ENCODE results near the gene SNX3. TPM values are rescaled to one million over a fixed set of nuclear protein-coding genes. Genes with fewer than 3 reads are reported as not detected.

The SNX3 gene
- 148 and 274 TPM in 2 replicates for total RNA-seq

GRCh38 chr6:108260809-108261569 lies at the start of gene SNX3:
Gene SNX3, minus strand, starts transcription at chr6:108261040. Its CDS starts 119 bp downstream, at chr6:108260921.

GRCh38 chr6:108294727-108295625 lies 34.1 kb upstream of the SNX3 start, which contains the start of gene AFG1L:
Gene AFG1L, plus strand, starts transcription at chr6:108295054. Its CDS starts 26 bp downstream, at chr6:108295080.

GRCh38 chr6:108165714-108166663 lies 94.9 kb downstream of the SNX3 start, which contains the start of gene NR2E1:
Gene NR2E1, plus strand, starts transcription at chr6:108166022. Its CDS starts 744 bp downstream, at chr6:108166766.

Other genes starting within 250 kb of the SNX3 start
- 13.0 and 145 TPM in 2 replicates for gene OSTM1, start 186.3 kb downstream of the SNX3 start, total RNA-seq
- gene NR2E1, start 95.0 kb downstream of the SNX3 start, total RNA-seq, result not detected in 2 replicates
- 2.3 and 5.3 TPM in 2 replicates for gene AFG1L, start 34.0 kb upstream of the SNX3 start, total RNA-seq